ENCODE results near the gene PARN.

DNA sequence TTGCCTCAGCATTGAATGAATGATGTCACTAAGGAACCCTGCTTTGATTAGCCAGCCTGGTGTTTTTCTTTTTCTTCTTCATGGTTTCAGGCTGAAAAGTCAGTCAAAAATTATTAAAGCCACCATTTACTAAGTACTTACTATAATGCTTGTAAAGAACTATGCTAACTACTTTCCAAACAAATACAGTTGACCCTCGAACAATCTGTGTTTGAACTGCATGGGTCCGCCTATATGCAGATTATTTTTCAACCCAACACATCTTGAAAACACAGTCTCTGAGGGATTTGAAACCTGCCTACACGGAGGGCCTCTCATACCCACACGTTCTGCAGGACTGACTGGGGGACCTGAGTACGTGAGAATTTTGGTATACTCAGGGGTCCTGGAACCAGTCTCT is 136.3 kb downstream of the PARN start:
- TF ChIP-seq EZH2 (IDR thresholded peaks at IDR 0.05; ENCODE audit: borderline replicate concordance, insufficient read depth, low read length, poor library complexity, severe bottlenecking) (no peak), POLR2AphosphoS5 (IDR thresholded peaks at IDR 0.05) (no peak)
- TF ChIP-seq, protein P1, sequence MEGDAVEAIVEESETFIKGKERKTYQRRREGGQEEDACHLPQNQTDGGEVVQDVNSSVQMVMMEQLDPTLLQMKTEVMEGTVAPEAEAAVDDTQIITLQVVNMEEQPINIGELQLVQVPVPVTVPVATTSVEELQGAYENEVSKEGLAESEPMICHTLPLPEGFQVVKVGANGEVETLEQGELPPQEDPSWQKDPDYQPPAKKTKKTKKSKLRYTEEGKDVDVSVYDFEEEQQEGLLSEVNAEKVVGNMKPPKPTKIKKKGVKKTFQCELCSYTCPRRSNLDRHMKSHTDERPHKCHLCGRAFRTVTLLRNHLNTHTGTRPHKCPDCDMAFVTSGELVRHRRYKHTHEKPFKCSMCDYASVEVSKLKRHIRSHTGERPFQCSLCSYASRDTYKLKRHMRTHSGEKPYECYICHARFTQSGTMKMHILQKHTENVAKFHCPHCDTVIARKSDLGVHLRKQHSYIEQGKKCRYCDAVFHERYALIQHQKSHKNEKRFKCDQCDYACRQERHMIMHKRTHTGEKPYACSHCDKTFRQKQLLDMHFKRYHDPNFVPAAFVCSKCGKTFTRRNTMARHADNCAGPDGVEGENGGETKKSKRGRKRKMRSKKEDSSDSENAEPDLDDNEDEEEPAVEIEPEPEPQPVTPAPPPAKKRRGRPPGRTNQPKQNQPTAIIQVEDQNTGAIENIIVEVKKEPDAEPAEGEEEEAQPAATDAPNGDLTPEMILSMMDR (IDR thresholded peaks at IDR 0.05; ENCODE audit: poor library complexity, severe bottlenecking), result no peak

All from neural cell (in vitro differentiated cells).